Loucy (cell line): ENCODE data around the gene GALNT18.

ENCODE experiments used
- CTCF ChIP-seq: fragments of 200-600 bp; sonication (generic); conservative IDR thresholded peaks from 2 replicates; pipeline ENCODE4 v1.5.1; 2014; ENCODE audit warnings: mild to moderate bottlenecking, antibody characterized with exemption, low read length
- EZH2phosphoT487 ChIP-seq: fragments of 200-600 bp; IDR thresholded peaks from 2 replicates; pipeline ENCODE4 v1.6.1; 2018; ENCODE audit warnings: antibody characterized with exemption, mild to moderate bottlenecking, moderate library complexity, borderline replicate concordance

GRCh38 chr11:11478687-11479086 lies 143.1 kb downstream of the GALNT18 start:
- no peak for TF ChIP-seq CTCF
- no peak for TF ChIP-seq EZH2phosphoT487
